GM12892 (cell line): ENCODE data around the gene ABCD2.

ENCODE experiments used
- POLR2A ChIP-seq: IDR thresholded peaks from 2 replicates; pipeline ENCODE4 v1.6.1; 2011; ENCODE audit warnings: low read depth, low read length, control low read depth
- POLR2AphosphoS5 ChIP-seq: IDR thresholded peaks from 2 replicates; pipeline ENCODE4 v1.6.1; 2011; ENCODE audit warnings: low read depth, low read length, control low read depth
- TAF1 ChIP-seq: IDR thresholded peaks from 2 replicates; pipeline ENCODE4 v1.6.1; 2011; ENCODE audit warnings: low read depth, mild to moderate bottlenecking, control low read depth, low read length, borderline replicate concordance

DNA sequence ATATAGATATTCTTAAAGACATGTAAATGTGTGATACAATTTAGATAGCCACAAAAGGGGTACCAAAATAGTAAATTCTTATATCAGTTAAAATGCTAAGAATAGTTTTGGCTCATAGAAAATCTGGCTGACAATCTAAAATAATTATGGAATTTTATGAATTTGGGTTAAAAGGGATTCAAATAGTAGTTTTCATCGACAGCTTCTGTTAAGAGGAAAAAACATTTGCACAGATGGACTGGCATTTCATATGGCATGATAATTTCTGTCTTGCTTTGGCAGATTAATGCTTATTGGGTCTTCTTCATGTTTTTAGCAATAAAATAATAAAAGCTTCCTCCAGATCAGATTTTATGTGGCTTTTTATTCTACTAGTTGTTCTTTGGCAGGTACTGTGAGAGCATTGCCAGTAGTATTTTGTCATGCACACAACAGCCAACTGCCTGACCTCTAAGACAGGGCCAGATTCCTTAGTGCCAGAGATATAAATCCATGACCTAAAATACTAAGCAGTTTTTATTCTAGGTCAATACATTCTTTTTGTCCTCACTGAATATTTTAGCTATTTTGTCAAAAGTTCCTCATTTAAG lies 9.1 kb downstream of the ABCD2 start:
- TF ChIP-seq POLR2AphosphoS5 = no peak
- TF ChIP-seq POLR2A = no peak
- no peak for TF ChIP-seq TAF1
